DOHH2 (cell line): Measurements from ENCODE around the gene ITGA2.

Experiments
- EZH2phosphoT487 ChIP-seq: fragments of 200-600 bp; sonication (generic); IDR thresholded peaks from 2 replicates; pipeline ENCODE4 v1.6.1; 2017; ENCODE audit warnings: borderline replicate concordance, mild to moderate bottlenecking, antibody characterized with exemption, low read length, moderate library complexity, mixed read lengths
- TF ChIP-seq, protein P1 (sequence below): fragments of 200-600 bp; sonication (generic); IDR thresholded peaks from one replicate; pipeline ENCODE4 v1.5.1; 2014; ENCODE audit warnings: antibody characterized with exemption, mild to moderate bottlenecking, low read depth, low read length; ENCODE audit not compliant: poor library complexity, severe bottlenecking

DNA sequence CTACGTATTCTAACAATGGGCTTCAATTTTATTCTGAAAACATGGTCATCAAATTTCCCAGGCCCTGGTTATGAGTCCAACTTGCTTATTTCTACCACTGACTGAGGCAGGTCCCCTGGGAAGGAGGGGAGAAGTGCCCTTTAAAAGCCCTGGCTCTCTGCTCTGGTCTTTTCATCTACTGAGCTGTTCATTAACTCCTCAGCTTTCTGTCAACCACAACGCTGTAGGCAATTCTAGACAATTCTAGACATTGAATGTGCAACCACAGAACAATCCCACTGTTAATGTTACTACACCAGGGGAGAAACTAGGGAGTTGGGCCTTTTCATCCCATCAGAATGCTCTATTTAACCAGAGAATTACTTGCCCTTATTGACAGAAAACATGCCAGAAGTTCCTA, 110.4 kb downstream of the ITGA2 start:
- no peak for TF ChIP-seq EZH2phosphoT487
- TF ChIP-seq, protein P1, sequence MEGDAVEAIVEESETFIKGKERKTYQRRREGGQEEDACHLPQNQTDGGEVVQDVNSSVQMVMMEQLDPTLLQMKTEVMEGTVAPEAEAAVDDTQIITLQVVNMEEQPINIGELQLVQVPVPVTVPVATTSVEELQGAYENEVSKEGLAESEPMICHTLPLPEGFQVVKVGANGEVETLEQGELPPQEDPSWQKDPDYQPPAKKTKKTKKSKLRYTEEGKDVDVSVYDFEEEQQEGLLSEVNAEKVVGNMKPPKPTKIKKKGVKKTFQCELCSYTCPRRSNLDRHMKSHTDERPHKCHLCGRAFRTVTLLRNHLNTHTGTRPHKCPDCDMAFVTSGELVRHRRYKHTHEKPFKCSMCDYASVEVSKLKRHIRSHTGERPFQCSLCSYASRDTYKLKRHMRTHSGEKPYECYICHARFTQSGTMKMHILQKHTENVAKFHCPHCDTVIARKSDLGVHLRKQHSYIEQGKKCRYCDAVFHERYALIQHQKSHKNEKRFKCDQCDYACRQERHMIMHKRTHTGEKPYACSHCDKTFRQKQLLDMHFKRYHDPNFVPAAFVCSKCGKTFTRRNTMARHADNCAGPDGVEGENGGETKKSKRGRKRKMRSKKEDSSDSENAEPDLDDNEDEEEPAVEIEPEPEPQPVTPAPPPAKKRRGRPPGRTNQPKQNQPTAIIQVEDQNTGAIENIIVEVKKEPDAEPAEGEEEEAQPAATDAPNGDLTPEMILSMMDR, result no peak
